NCI-H2196 treated with DMSO at 0.1 percent for 48 hours (cell line): ENCODE measurements around the gene RGS6.
"Not testable (repeated sequence)": the region's sequence is repeated elsewhere in the genome, so short reads cannot be mapped to it uniquely, and the experiment has no call there.

Experiments
- DNase-seq: peaks from one replicate; lab custom pipeline; 2025; ENCODE audit not compliant: unreplicated experiment; lab: John Stamatoyannopoulos, UW

The RGS6 gene

GRCh38 chr14:72444701-72445100 is 512.5 kb downstream of the RGS6 start:
- no peak for DNase-seq

- no peak for DNase-seq
These were observed 516.0 kb downstream of the RGS6 start for GRCh38 chr14:72448212-72448611.

GRCh38 chr14:72450473-72451044 is 518.3 kb downstream of the RGS6 start:
- no peak for DNase-seq

GRCh38 chr14:72451054-72451972 is 519.1 kb downstream of the RGS6 start:
- no peak for DNase-seq

GRCh38 chr14:72452774-72453173 is 520.5 kb downstream of the RGS6 start:
- DNase-seq: no peak

- no peak for DNase-seq
These were observed 522.3 kb downstream of the RGS6 start for GRCh38 chr14:72454388-72455160.

- DNase-seq: no peak
These were observed 525.4 kb downstream of the RGS6 start for GRCh38 chr14:72457641-72458040.

GRCh38 chr14:72462056-72462455 is 529.8 kb downstream of the RGS6 start:
- no peak for DNase-seq

- no peak for DNase-seq
These were observed 531.1 kb downstream of the RGS6 start for GRCh38 chr14:72463291-72463866.

GRCh38 chr14:72464226-72464625 is 532.0 kb downstream of the RGS6 start:
- no peak for DNase-seq

GRCh38 chr14:72466325-72466724 is 534.1 kb downstream of the RGS6 start:
- DNase-seq: no peak

GRCh38 chr14:72471346-72471745 is 539.1 kb downstream of the RGS6 start:
- no peak for DNase-seq

GRCh38 chr14:72472845-72473244 is 540.6 kb downstream of the RGS6 start:
- no peak for DNase-seq

GRCh38 chr14:72476657-72477499 is 544.6 kb downstream of the RGS6 start:
- DNase-seq: no peak

GRCh38 chr14:72477578-72477977 is 545.3 kb downstream of the RGS6 start:
- not testable (repeated sequence) for DNase-seq

- no peak for DNase-seq
These were observed 546.3 kb downstream of the RGS6 start for GRCh38 chr14:72478471-72478893.

GRCh38 chr14:72479461-72479931 is 547.3 kb downstream of the RGS6 start:
- DNase-seq: no peak

GRCh38 chr14:72480464-72481243 is 548.4 kb downstream of the RGS6 start:
- no peak for DNase-seq

GRCh38 chr14:72483311-72483710 is 551.1 kb downstream of the RGS6 start:
- no peak for DNase-seq

- no peak for DNase-seq
These were observed 553.5 kb downstream of the RGS6 start for GRCh38 chr14:72485695-72486094.
